ENCODE data around the gene MDN1.
A peak's percentile ranks its signal among the peaks of the same experiment; 100 is the strongest.
"Not testable (repeated sequence)": the region's sequence is repeated elsewhere in the genome, so short reads cannot be mapped to it uniquely, and the experiment has no call there.

Gene MDN1

GRCh38 chr6:89637960-89638319 lies 181.7 kb downstream of the MDN1 start:
- Histone ChIP-seq H3K36me3 (ENCODE audit: insufficient read depth, low read length) (peaks cover 40% of the 10 kb centered on the region), H3K27ac (ENCODE audit: low read length) (peak overlapping the region; percentile 97), H3K4me2 (ENCODE audit: insufficient read depth, low read length) (peak overlapping the region; percentile 86), H3K4me1 (ENCODE audit: insufficient read depth, low read length) (peaks cover 25% of the 10 kb centered on the region), H3K79me2 (ENCODE audit: insufficient read depth, low read length) (peaks cover 21% of the 10 kb centered on the region), H3K4me3 (ENCODE audit: low read depth in 1 of 2, low read length in 2 of 2) (peak overlapping the region; percentile 36 to 80), H4K20me1 (ENCODE audit: insufficient read depth, low read length) (no peaks in the 10 kb centered on the region), H3K27me3 (ENCODE audit: insufficient read depth, low read length, poor library complexity) (no peaks in the 10 kb centered on the region), H3K9ac (ENCODE audit: low read depth, low read length) (peak overlapping the region; percentile 80), H2AFZ (ENCODE audit: low read depth, low read length) (peak overlapping the region; percentile 98), H3K9me3 (ENCODE audit: insufficient read depth, low read length, severe bottlenecking) (no peaks in the 10 kb centered on the region)
- no peak for TF ChIP-seq CTCF (IDR thresholded peaks at IDR 0.05; ENCODE audit: borderline replicate concordance, extremely low read depth, low read length, poor library complexity, severe bottlenecking)
- TF ChIP-seq EZH2 (IDR thresholded peaks at IDR 0.05; ENCODE audit: borderline replicate concordance, low read depth, low read length, severe bottlenecking), result no peak
- DNase-seq, result no peak
- ATAC-seq (ENCODE audit: insufficient read depth, low read depth), result peak; percentile 5; the same call in 1 of the 3 replicates

GRCh38 chr6:89636412-89636811 lies 183.2 kb downstream of the MDN1 start:
- H3K4me1 ChIP-seq (ENCODE audit: insufficient read depth, low read length), result peaks cover 25% of the 10 kb centered on the region
- not testable (repeated sequence) for H4K20me1 ChIP-seq (ENCODE audit: insufficient read depth, low read length); H3K4me2 ChIP-seq (ENCODE audit: insufficient read depth, low read length); H3K4me3 ChIP-seq (ENCODE audit: low read depth in 1 of 2, low read length in 2 of 2); H3K9me3 ChIP-seq (ENCODE audit: insufficient read depth, low read length, severe bottlenecking); H3K9ac ChIP-seq (ENCODE audit: low read depth, low read length); ATAC-seq (ENCODE audit: insufficient read depth, low read depth); DNase-seq; H2AFZ ChIP-seq (ENCODE audit: low read depth, low read length); H3K27ac ChIP-seq (ENCODE audit: low read length); H3K27me3 ChIP-seq (ENCODE audit: insufficient read depth, low read length, poor library complexity)
- H3K79me2 ChIP-seq (ENCODE audit: insufficient read depth, low read length), result peaks cover 21% of the 10 kb centered on the region
- peaks cover 28% of the 10 kb centered on the region for H3K36me3 ChIP-seq (ENCODE audit: insufficient read depth, low read length)

GRCh38 chr6:89630488-89630887 lies 189.1 kb downstream of the MDN1 start:
- Histone ChIP-seq H3K36me3 (ENCODE audit: insufficient read depth, low read length) (peaks cover 7% of the 10 kb centered on the region; the same call in 1 of the 2 replicates), H2AFZ (ENCODE audit: low read depth, low read length) (no peak overlapping the region), H3K4me3 (ENCODE audit: low read depth in 1 of 2, low read length in 2 of 2) (no peak overlapping the region), H3K9me3 (ENCODE audit: insufficient read depth, low read length, severe bottlenecking) (no peaks in the 10 kb centered on the region), H3K79me2 (ENCODE audit: insufficient read depth, low read length) (no peaks in the 10 kb centered on the region), H3K4me2 (ENCODE audit: insufficient read depth, low read length) (no peak overlapping the region), H3K27me3 (ENCODE audit: insufficient read depth, low read length, poor library complexity) (no peaks in the 10 kb centered on the region), H3K4me1 (ENCODE audit: insufficient read depth, low read length) (no peaks in the 10 kb centered on the region), H3K27ac (ENCODE audit: low read length) (no peak overlapping the region), H4K20me1 (ENCODE audit: insufficient read depth, low read length) (no peaks in the 10 kb centered on the region), H3K9ac (ENCODE audit: low read depth, low read length) (no peak overlapping the region)
- no peak for TF ChIP-seq CTCF (IDR thresholded peaks at IDR 0.05; ENCODE audit: borderline replicate concordance, extremely low read depth, low read length, poor library complexity, severe bottlenecking)
- ATAC-seq (ENCODE audit: insufficient read depth, low read depth), result no peak
- no peak for DNase-seq

- no peak overlapping the region for H3K9ac ChIP-seq (ENCODE audit: low read depth, low read length)
- no peak overlapping the region for H3K27ac ChIP-seq (ENCODE audit: low read length)
- no peak overlapping the region for H3K4me2 ChIP-seq (ENCODE audit: insufficient read depth, low read length)
- H3K9me3 ChIP-seq (ENCODE audit: insufficient read depth, low read length, severe bottlenecking), result no peaks in the 10 kb centered on the region
- no peak for ATAC-seq (ENCODE audit: insufficient read depth, low read depth)
- no peak overlapping the region for H3K4me3 ChIP-seq (ENCODE audit: low read depth in 1 of 2, low read length in 2 of 2)
- TF ChIP-seq CTCF (IDR thresholded peaks at IDR 0.05; ENCODE audit: borderline replicate concordance, extremely low read depth, low read length, poor library complexity, severe bottlenecking) (no peak), EZH2 (IDR thresholded peaks at IDR 0.05; ENCODE audit: borderline replicate concordance, low read depth, low read length, severe bottlenecking) (no peak)
- H3K36me3 ChIP-seq (ENCODE audit: insufficient read depth, low read length), result no peaks in the 10 kb centered on the region
- DNase-seq, result no peak
- no peaks in the 10 kb centered on the region for H3K4me1 ChIP-seq (ENCODE audit: insufficient read depth, low read length)
- no peaks in the 10 kb centered on the region for H4K20me1 ChIP-seq (ENCODE audit: insufficient read depth, low read length)
- H3K79me2 ChIP-seq (ENCODE audit: insufficient read depth, low read length), result no peaks in the 10 kb centered on the region
- no peaks in the 10 kb centered on the region for H3K27me3 ChIP-seq (ENCODE audit: insufficient read depth, low read length, poor library complexity)
- H2AFZ ChIP-seq (ENCODE audit: low read depth, low read length), result no peak overlapping the region
Observed at GRCh38 chr6:89623749-89624148, 195.8 kb downstream of the MDN1 start.

Measured in DND-41 (cell line).